C4-2B (cell line): Measurements from ENCODE around the gene FLRT1.

ENCODE experiments used
- ZFX ChIP-seq: fragments of 450-650 bp; IDR thresholded peaks from 2 replicates; pipeline ENCODE4 v1.6.1; 2017
- TF ChIP-seq, protein P1 (sequence below): fragments of 450-650 bp; conservative IDR thresholded peaks from 2 replicates; pipeline ENCODE4 v1.5.1; 2017; ENCODE audit warnings: mild to moderate bottlenecking

DNA sequence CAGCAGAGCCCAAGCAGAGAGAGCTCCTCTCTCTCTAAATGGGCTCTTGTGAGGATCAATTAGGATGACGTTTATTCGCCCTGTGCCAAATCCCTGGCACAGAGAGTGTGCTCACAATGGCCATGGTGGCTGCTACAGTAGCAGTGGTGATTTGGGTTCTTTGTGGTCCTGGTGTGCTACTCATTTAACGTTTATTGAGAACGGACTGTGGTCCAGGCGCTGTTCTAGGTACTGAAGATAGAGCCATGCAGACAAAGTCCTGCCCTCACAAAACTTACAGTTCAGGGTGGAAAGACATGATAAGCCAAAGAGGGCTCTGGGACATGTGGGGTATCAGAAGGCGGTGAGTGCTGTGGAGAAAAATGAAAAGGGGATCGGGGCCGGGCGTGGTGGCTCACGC lies 44.2 kb upstream of the FLRT1 start:
- TF ChIP-seq, protein P1, sequence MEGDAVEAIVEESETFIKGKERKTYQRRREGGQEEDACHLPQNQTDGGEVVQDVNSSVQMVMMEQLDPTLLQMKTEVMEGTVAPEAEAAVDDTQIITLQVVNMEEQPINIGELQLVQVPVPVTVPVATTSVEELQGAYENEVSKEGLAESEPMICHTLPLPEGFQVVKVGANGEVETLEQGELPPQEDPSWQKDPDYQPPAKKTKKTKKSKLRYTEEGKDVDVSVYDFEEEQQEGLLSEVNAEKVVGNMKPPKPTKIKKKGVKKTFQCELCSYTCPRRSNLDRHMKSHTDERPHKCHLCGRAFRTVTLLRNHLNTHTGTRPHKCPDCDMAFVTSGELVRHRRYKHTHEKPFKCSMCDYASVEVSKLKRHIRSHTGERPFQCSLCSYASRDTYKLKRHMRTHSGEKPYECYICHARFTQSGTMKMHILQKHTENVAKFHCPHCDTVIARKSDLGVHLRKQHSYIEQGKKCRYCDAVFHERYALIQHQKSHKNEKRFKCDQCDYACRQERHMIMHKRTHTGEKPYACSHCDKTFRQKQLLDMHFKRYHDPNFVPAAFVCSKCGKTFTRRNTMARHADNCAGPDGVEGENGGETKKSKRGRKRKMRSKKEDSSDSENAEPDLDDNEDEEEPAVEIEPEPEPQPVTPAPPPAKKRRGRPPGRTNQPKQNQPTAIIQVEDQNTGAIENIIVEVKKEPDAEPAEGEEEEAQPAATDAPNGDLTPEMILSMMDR: no peak
- TF ChIP-seq ZFX: no peak
